GM12875 (cell line): ENCODE results near the gene NLRX1.
A peak's percentile ranks its signal among the peaks of the same experiment; 100 is the strongest.

Experiments
- H3K4me3 ChIP-seq: one replicate; pipeline ENCODE4 v1.5.1; 2011; ENCODE audit warnings: low read depth, low read length, control low read depth
- CTCF ChIP-seq: IDR thresholded peaks from 2 replicates; pipeline ENCODE4 v1.5.1; 2011; ENCODE audit warnings: low read depth, mild to moderate bottlenecking, control low read depth, inconsistent platforms, low read length, moderate library complexity, borderline replicate concordance; ENCODE audit not compliant: insufficient read depth

NLRX1 gene

GRCh38 chr11:119168471-119169281 lies at the start of gene NLRX1:
TSS of gene NLRX1 (plus strand) at chr11:119168725. CDS start at chr11:119171404, 2,679 bp downstream.
- H3K4me3 ChIP-seq = peak within 1 kb of the TSS; percentile 85

DNA sequence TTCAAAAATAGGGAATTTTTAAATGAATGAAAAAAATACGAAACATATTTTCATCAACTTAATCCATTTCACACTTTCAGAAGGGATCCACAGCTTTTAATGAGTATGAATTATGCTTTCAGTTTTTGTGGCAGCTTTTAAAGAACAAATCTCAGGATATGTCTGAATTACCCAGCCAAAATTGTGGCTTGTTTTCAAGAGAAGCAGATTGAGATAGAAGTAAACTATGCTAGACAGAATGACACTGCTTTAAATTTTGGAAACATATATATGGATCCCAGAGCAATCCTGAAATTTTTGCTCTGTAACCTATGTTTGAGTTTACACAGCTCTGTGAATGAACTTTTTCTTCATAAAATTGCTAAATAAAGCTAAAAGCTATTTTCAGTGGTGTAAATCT lies 49.6 kb upstream of the NLRX1 start:
- H3K4me3 ChIP-seq = no peak overlapping the region
- TF ChIP-seq CTCF = no peak

More at GRCh38 chr11:119168471-119169281, at the start of gene NLRX1:
- TF ChIP-seq CTCF = peak; percentile 96

DNA sequence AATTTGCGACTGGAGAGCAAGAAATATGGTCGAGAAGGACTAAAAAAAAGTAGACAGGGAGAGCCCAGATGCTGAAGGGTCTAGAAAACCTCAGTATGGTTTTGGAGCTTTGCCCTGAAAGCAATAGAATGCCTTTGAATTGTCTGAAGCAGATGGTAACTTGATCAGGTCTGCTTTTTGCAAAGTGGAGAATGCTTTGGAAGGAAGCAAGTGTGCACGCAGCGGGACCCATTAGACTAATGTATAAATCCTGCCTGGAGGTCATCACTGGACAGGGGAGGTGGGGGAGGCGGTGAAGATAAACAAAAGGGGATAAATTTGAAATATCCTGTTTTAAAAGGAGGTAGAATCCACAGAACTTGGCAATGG lies 47.9 kb upstream of the NLRX1 start:
- TF ChIP-seq CTCF = no peak

GRCh38 chr11:119121008-119121810 lies 47.3 kb upstream of the NLRX1 start, which contains the start of gene HINFP:
TSS of gene HINFP (plus strand) at chr11:119121580. CDS start at chr11:119126945, 5,365 bp downstream.
- H3K4me3 ChIP-seq = peak within 1 kb of the TSS; percentile 89
- TF ChIP-seq CTCF = no peak

More for the DNA sequence above, 47.9 kb upstream of the NLRX1 start:
- H3K4me3 ChIP-seq = peak overlapping the region; percentile 53

GRCh38 chr11:119121811-119122124 lies 46.8 kb upstream of the NLRX1 start:
- H3K4me3 ChIP-seq = peak overlapping the region; percentile 89
- no peak for TF ChIP-seq CTCF

DNA sequence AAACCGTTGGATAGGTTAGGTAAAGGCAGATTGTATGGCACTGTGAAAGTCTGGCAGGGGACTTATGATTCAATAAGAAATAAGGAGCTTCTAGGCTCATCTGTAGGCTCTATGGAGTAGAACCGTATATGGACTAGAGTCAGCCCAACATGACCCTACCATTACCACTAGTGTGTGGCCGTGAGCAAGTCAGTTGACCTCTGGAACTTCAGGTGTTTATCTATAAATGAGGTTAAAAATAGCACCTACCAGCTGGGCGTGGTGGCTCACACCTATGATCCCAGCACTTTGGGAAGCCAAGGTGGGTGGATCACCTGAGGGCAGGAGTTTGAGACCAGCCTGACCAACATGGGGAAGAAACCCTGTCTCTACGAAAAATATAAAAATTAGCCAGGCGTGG lies 42.7 kb upstream of the NLRX1 start:
- TF ChIP-seq CTCF = no peak
- no peak overlapping the region for H3K4me3 ChIP-seq
